IgD-negative memory B cell (primary cell): ENCODE measurements around the gene BCAT1. TPM values are rescaled to one million over a fixed set of nuclear protein-coding genes. Genes with fewer than 3 reads are reported as not detected.
A peak's percentile ranks its signal among the peaks of the same experiment; 100 is the strongest.

Source experiments
- H3K27ac Mint-ChIP-seq, 3 donors: one replicate each; pipeline ENCODE4 v1.8.0; 2020 to 2022; ENCODE audit warnings: mild to moderate bottlenecking in 3 of 3, mixed read lengths in 3 of 3, moderate library complexity in 1 of 3
- H3K27me3 Mint-ChIP-seq: one replicate; pipeline ENCODE4 v1.8.0; 2021; ENCODE audit warnings: mixed read lengths
- H3K36me3 Mint-ChIP-seq: one replicate; pipeline ENCODE4 v1.8.0; 2020; ENCODE audit warnings: mild to moderate bottlenecking, mixed read lengths
- H3K4me1 Mint-ChIP-seq, 3 donors: one replicate each; pipeline ENCODE4 v1.8.0; 2020 to 2022; ENCODE audit warnings: mixed read lengths in 3 of 3, mild to moderate bottlenecking in 1 of 3
- H3K4me3 Mint-ChIP-seq, 4 donors: one replicate each; pipeline ENCODE4 v1.8.0; 2020 to 2022; ENCODE audit warnings: mild to moderate bottlenecking in 4 of 4, mixed read lengths in 4 of 4, moderate library complexity in 3 of 4
- H3K9me3 Mint-ChIP-seq, 3 donors: one replicate each; pipeline ENCODE4 v1.8.0; 2020 to 2021; ENCODE audit warnings: mixed read lengths in 3 of 3, mild to moderate bottlenecking in 1 of 3
- polyA plus RNA-seq: library from polyadenylated mRNA; unstranded; fragments of 300-500 nt; fragmentation: Illumina TruSeq; gene quantifications from one replicate; pipeline ENCODE4 v1.2.3, GENCODE V29; 2021

The BCAT1 gene
- polyA plus RNA-seq, 1 donor from 2014 or later = 11.5 TPM

DNA sequence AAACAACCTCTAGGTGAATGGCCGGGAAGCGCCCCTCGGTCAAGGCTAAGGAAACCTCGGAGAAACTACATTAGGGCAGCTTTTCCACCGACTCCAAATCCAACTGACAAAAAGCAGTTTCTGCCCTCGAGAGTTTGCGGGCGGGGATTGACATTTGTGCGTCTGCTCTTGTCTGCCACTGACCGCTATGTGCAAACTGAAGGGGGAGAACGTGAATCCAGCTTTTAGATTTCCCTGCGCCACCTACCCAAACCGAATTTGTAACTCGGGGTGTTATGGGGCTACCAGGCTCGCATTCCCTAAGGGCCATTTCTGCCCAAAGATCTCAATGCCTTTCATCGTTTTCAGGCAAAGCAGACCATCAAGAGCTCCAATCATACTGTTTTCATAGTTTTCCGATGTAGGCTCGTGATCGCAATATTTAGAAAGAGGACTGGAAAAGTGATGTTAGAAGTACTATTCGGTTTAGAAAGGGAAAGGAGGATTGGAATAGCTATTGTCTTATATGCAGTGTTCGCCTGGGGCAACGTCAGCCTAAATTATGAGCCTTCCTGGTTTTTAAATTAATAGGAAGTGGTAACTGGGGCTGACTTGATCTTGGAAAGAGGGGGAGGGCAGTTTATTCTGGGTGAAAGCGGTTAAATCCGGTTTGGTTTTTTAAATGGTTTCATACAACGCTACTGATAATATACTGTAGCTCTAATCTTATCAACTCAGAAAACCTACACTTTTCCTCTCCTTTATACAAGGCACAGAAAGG lies 45.4 kb downstream of the BCAT1 start:
- no peak overlapping the region for H3K27ac Mint-ChIP-seq
- H3K4me3 Mint-ChIP-seq = peak overlapping the region; percentile 14 to 92 (median 83)
- H3K36me3 Mint-ChIP-seq = peaks cover 1% of the 10 kb centered on the region
- peaks cover 0 to 3% (median 2%) of the 10 kb centered on the region in 3 donors for H3K9me3 Mint-ChIP-seq
- peaks cover 15% of the 10 kb centered on the region for H3K27me3 Mint-ChIP-seq
- H3K4me1 Mint-ChIP-seq = peaks cover 0 to 13% (median 6%) of the 10 kb centered on the region in 3 donors

DNA sequence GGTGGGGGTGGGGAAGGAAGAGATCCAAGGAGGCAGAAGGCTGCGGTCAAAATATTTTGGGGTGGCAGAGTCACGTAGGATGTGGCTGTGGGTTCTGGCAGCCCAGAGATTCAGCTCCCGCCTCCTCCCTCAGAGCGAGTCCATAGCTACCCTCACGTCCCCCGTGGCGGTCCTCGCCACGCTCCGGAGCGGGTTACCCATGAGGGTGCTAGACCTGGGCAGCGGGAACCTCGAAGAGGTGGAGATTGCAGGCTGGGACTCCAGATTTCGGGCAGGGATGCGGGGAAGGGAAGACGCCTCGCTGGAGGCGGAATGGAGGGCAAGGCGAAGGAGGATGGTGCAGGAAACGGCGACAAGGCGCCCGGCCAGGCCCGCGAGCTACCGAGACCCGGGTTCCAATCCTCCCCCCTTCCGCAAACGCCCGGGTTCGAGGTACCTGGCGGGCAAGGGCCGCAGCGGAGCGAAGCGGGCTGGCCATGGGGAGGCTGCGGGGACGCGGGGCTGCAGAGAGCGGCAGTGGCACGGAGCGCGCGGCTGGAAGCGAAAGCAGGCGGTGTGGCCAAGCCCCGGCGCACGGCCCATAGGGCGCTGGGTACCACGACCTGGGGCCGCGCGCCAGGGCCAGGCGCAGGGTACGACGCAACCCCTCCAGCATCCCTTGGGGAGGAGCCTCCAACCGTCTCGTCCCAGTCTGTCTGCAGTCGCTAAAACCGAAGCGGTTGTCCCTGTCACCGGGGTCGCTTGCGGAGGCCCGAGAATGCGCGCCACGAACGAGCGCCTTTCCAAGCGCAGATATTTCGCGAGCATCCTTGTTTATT lies 46.2 kb downstream of the BCAT1 start:
- Mint-ChIP-seq H3K9me3 (peaks cover 0 to 3% (median 2%) of the 10 kb centered on the region in 3 donors), H3K27me3 (peaks cover 15% of the 10 kb centered on the region), H3K27ac (no peak overlapping the region), H3K36me3 (peaks cover 1% of the 10 kb centered on the region), H3K4me1 (peaks cover 0 to 13% (median 6%) of the 10 kb centered on the region in 3 donors), H3K4me3 (peak overlapping the region; percentile 14 to 92 (median 86))

DNA sequence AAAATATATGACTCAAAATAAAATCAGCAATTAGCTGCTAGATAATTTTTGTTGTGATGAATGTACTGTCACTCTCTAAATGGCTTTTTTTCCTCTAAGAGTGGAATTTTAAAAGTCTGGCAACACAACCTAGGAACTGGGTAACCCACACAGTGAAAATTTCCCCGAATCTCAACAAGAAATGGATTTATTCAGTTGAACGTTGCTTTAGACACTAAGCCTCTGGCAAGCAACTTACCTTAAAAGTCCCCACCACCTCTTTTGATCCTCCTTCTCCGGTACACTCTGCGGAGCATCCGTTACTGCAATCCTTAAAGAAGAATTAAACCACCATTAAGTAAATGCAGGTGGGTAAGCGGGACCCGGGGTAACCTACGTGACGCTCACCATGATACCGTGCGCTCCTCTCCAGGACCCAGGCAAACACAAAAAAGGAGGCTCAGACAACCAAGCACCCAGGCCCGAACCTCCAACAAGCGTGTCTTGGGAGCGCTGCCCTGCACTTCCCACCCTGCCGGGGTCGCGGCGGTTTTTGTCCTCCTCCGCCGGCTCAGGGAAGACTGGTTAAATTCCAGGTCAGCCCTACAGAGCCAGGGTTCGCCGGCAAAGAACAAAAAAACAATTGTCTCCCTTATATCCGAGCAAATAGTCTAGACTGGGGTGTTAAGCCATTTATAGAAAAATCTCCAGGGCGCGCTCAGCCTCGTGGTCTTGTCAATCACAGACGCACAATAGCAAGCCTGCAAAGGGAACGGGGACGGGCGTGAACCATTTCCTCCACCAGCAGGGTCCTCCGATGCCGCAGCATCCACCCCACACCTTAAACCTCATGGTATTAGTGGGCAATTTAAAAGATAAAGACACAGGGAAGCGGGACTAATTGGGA lies 47.1 kb downstream of the BCAT1 start:
- H3K4me3 Mint-ChIP-seq = peak overlapping the region; percentile 14 to 92 (median 86)
- H3K27me3 Mint-ChIP-seq = peaks cover 15% of the 10 kb centered on the region
- H3K36me3 Mint-ChIP-seq = peaks cover 1% of the 10 kb centered on the region
- H3K4me1 Mint-ChIP-seq = peaks cover 0 to 13% (median 6%) of the 10 kb centered on the region in 3 donors
- H3K9me3 Mint-ChIP-seq = peaks cover 0 to 3% (median 2%) of the 10 kb centered on the region in 3 donors
- H3K27ac Mint-ChIP-seq = no peak overlapping the region

DNA sequence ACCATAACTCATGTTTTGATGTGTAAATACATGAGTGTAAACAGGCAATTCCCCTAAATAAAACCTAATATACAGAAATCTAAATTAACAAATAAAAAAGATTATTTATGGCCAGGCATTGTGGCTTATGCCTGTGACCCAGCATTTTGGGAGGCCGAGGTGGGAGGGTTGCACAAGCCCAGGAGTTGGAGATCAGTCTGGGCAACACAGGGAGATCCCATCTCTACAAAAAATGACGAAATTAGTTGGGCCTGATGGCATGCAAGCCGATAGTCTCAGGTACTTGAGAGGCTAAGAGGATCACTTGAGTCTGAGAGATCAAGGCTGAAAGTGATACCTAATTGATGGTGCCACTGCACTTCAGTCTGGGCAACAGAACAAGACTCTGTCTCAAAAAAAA lies 48.7 kb downstream of the BCAT1 start:
- H3K36me3 Mint-ChIP-seq = peaks cover 1% of the 10 kb centered on the region
- peaks cover 0 to 13% (median 6%) of the 10 kb centered on the region in 3 donors for H3K4me1 Mint-ChIP-seq
- H3K27me3 Mint-ChIP-seq = peaks cover 15% of the 10 kb centered on the region
- H3K27ac Mint-ChIP-seq = no peak overlapping the region
- no peak overlapping the region for H3K4me3 Mint-ChIP-seq
- H3K9me3 Mint-ChIP-seq = peaks cover 0 to 3% (median 2%) of the 10 kb centered on the region in 3 donors

- Mint-ChIP-seq H3K27ac (no peak overlapping the region), H3K9me3 (peaks cover 0 to 3% (median 2%) of the 10 kb centered on the region in 3 donors), H3K27me3 (peaks cover 15% of the 10 kb centered on the region), H3K4me1 (peaks cover 0 to 13% (median 6%) of the 10 kb centered on the region in 3 donors), H3K36me3 (peaks cover 1% of the 10 kb centered on the region), H3K4me3 (peak overlapping the region in 1 of 4 donors; percentile 33)
These were observed 49.3 kb downstream of the BCAT1 start for GRCh38 chr12:24899503-24900075.

- Mint-ChIP-seq H3K4me1 (peaks cover 0 to 12% (median 3%) of the 10 kb centered on the region in 3 donors), H3K27ac (no peak overlapping the region), H3K9me3 (peaks cover 0 to 3% (median 2%) of the 10 kb centered on the region in 3 donors), H3K4me3 (no peak overlapping the region), H3K36me3 (peaks cover 1% of the 10 kb centered on the region), H3K27me3 (peaks cover 14% of the 10 kb centered on the region)
These were observed 50.3 kb downstream of the BCAT1 start for GRCh38 chr12:24898606-24899005.

GRCh38 chr12:24898185-24898584 lies 50.7 kb downstream of the BCAT1 start:
- Mint-ChIP-seq H3K4me1 (peaks cover 0 to 8% (median 0%) of the 10 kb centered on the region in 3 donors), H3K27me3 (peaks cover 9% of the 10 kb centered on the region), H3K9me3 (peaks cover 0 to 3% (median 2%) of the 10 kb centered on the region in 3 donors), H3K36me3 (peaks cover 1% of the 10 kb centered on the region), H3K4me3 (no peak overlapping the region), H3K27ac (no peak overlapping the region)

- Mint-ChIP-seq H3K9me3 (peaks cover 0 to 3% (median 2%) of the 10 kb centered on the region in 3 donors), H3K27ac (no peak overlapping the region), H3K27me3 (no peaks in the 10 kb centered on the region), H3K36me3 (peaks cover 1% of the 10 kb centered on the region), H3K4me3 (no peak overlapping the region), H3K4me1 (peaks cover 0 to 3% (median 0%) of the 10 kb centered on the region in 3 donors)
These were observed 52.7 kb downstream of the BCAT1 start for GRCh38 chr12:24896171-24896570.

GRCh38 chr12:24895612-24896011 lies 53.3 kb downstream of the BCAT1 start:
- peaks cover 0 to 3% (median 2%) of the 10 kb centered on the region in 3 donors for H3K9me3 Mint-ChIP-seq
- H3K36me3 Mint-ChIP-seq = peaks cover 1% of the 10 kb centered on the region
- H3K27ac Mint-ChIP-seq = peak overlapping the region in 1 of 3 donors; percentile 31
- H3K4me1 Mint-ChIP-seq = no peaks in the 10 kb centered on the region
- no peak overlapping the region for H3K4me3 Mint-ChIP-seq
- H3K27me3 Mint-ChIP-seq = no peaks in the 10 kb centered on the region

DNA sequence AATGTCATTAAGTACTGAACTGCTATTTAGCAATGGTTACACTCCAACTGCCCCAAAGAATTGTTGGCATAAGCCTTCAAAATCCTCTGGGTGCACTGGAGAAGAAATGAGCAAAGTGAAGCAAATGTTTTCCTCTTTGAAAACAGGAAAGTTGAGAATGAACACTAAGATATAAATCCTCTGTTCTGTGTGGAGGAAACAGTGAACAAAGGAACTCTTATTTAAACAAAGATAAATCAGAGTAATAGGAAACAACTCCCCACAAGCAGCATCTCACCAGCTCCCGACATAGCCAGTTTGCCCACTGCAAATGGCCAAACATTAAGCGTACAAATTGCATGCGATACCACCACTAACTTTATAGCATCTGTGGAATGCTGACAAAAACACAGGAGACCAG lies 54.0 kb downstream of the BCAT1 start:
- Mint-ChIP-seq H3K4me1 (no peaks in the 10 kb centered on the region), H3K4me3 (no peak overlapping the region), H3K27me3 (no peaks in the 10 kb centered on the region), H3K36me3 (peaks cover 1% of the 10 kb centered on the region), H3K27ac (no peak overlapping the region), H3K9me3 (peaks cover 0 to 3% (median 2%) of the 10 kb centered on the region in 3 donors)

- H3K4me1 Mint-ChIP-seq = peaks cover 0 to 9% (median 7%) of the 10 kb centered on the region in 3 donors
- no peaks in the 10 kb centered on the region for H3K36me3 Mint-ChIP-seq
- H3K27ac Mint-ChIP-seq = no peak overlapping the region
- H3K9me3 Mint-ChIP-seq = no peaks in the 10 kb centered on the region
- no peaks in the 10 kb centered on the region for H3K27me3 Mint-ChIP-seq
- no peak overlapping the region for H3K4me3 Mint-ChIP-seq
These were observed 58.7 kb downstream of the BCAT1 start for GRCh38 chr12:24890048-24890803.

DNA sequence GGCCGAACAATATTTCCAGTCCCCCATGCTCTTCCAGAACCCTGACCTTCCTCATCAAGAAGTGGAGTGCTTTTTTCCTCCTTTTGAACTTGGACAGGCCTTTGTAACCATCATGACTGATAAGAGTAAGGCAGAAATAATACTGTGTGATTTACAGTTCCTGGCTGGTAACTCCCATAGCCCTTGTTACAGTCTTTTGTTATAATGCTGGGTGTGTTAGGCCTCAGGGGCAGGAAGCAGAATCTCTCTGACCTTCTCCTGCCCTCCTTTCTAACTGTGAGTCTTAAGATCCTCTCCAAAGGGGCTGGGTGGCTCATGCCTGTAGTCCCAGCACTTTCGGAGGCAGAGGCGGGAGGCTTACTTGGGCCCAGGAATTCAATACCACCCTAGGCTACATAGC lies 59.5 kb downstream of the BCAT1 start:
- no peaks in the 10 kb centered on the region for H3K36me3 Mint-ChIP-seq
- no peaks in the 10 kb centered on the region for H3K27me3 Mint-ChIP-seq
- H3K4me1 Mint-ChIP-seq = peaks cover 0 to 9% (median 7%) of the 10 kb centered on the region in 3 donors
- no peak overlapping the region for H3K27ac Mint-ChIP-seq
- H3K9me3 Mint-ChIP-seq = no peaks in the 10 kb centered on the region
- no peak overlapping the region for H3K4me3 Mint-ChIP-seq

DNA sequence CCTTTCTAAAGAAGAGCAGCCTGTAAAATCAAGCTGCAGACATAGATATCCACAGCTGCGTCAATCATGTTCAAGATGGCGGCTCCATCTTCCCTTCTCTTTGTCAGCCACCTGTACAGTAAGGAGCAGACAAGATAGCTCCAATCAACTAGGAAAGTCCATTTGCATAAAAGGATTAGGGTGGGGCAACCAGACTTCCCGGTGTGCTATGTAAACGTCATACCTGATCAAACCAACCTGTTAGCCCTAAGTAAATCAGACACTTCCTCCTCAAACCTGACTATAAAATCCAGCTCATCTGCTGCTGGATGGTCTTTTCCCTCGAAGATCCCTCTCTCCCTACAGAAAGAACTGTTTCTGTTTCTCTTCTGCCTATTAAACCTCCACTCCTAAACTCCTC lies 60.1 kb downstream of the BCAT1 start:
- no peaks in the 10 kb centered on the region for H3K9me3 Mint-ChIP-seq
- peaks cover 1% of the 10 kb centered on the region for H3K36me3 Mint-ChIP-seq
- no peaks in the 10 kb centered on the region for H3K27me3 Mint-ChIP-seq
- H3K4me3 Mint-ChIP-seq = no peak overlapping the region
- peaks cover 0 to 9% (median 7%) of the 10 kb centered on the region in 3 donors for H3K4me1 Mint-ChIP-seq
- peak overlapping the region in 1 of 3 donors; percentile 12 for H3K27ac Mint-ChIP-seq
